ENCODE data around the gene NALCN. TPM values are rescaled to one million over a fixed set of nuclear protein-coding genes. Genes with fewer than 3 reads are reported as not detected.

The NALCN gene
- total RNA-seq, 1 donor from 2014 or later: 0.81 TPM

DNA sequence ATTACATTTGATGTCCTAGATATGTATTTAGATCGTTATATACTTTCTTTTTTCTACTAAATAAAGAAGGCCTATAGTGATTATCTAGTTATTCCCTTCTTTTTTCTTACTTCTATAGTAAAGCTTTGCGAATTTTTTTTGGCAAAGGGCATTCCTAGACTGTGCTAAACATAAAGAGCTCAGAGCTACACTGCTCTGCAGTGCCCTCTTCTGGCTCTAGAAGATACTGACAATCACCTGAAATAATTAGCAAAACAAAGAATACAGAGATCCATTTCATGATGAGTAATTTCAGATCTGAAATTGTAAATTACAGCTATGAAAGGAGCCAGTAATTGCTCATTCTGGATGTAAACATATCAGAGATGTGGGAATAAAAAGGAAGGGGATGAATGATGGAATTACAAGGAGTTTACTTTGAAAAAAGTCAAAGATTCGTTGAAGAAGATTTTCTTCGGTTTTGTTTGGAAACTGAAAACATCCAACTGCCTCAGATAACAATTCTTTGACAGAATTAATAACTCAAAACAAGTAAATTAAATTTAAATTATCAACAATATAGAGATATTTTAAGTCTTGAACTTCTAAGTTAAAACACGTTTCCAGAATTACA lies 288.5 kb downstream of the NALCN start:
- no peak for DNase-seq
- H3K4me1 Mint-ChIP-seq (ENCODE audit: low read depth, unreplicated experiment): no peaks in the 10 kb centered on the region

DNA sequence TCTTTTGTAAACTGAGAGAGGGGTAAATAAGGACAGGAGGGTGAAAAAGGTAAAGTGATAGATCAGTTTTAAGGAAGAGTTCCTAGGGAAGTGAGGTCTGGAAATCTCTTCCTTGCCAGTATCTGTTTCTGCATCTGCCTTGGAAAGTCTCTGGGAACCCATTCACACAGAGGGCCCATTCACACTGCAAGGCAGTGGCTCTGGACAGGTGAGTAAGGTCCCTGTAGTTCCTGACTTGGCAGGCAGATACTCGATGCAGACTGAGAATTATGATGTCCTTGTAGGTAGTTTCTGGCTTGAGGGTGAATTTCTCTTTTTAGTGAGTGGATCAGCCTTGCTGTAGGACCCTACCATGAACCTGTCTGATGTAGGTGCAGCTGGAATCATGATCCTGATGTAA lies 293.3 kb downstream of the NALCN start:
- no peak overlapping the region for H3K27ac Mint-ChIP-seq (ENCODE audit: unreplicated experiment)

More for the DNA sequence above, 288.5 kb downstream of the NALCN start:
- Mint-ChIP-seq H3K9me3 (ENCODE audit: unreplicated experiment) (no peaks in the 10 kb centered on the region), H3K4me3 (ENCODE audit: unreplicated experiment) (no peak overlapping the region), H3K36me3 (ENCODE audit: unreplicated experiment) (no peaks in the 10 kb centered on the region), H3K27ac (ENCODE audit: unreplicated experiment) (no peak overlapping the region), H3K27me3 (ENCODE audit: unreplicated experiment) (no peaks in the 10 kb centered on the region)
- TF ChIP-seq, protein P1, sequence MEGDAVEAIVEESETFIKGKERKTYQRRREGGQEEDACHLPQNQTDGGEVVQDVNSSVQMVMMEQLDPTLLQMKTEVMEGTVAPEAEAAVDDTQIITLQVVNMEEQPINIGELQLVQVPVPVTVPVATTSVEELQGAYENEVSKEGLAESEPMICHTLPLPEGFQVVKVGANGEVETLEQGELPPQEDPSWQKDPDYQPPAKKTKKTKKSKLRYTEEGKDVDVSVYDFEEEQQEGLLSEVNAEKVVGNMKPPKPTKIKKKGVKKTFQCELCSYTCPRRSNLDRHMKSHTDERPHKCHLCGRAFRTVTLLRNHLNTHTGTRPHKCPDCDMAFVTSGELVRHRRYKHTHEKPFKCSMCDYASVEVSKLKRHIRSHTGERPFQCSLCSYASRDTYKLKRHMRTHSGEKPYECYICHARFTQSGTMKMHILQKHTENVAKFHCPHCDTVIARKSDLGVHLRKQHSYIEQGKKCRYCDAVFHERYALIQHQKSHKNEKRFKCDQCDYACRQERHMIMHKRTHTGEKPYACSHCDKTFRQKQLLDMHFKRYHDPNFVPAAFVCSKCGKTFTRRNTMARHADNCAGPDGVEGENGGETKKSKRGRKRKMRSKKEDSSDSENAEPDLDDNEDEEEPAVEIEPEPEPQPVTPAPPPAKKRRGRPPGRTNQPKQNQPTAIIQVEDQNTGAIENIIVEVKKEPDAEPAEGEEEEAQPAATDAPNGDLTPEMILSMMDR (IDR thresholded peaks at IDR 0.05; ENCODE audit: partially characterized antibody, unreplicated experiment): peak; percentile 77

GRCh38 chr13:101121608-101122007 lies 294.7 kb downstream of the NALCN start:
- no peaks in the 10 kb centered on the region for H3K36me3 Mint-ChIP-seq (ENCODE audit: unreplicated experiment)
- peaks cover 10% of the 10 kb centered on the region for H3K4me1 Mint-ChIP-seq (ENCODE audit: low read depth, unreplicated experiment)
- H3K9me3 Mint-ChIP-seq (ENCODE audit: unreplicated experiment): no peaks in the 10 kb centered on the region
- H3K4me3 Mint-ChIP-seq (ENCODE audit: unreplicated experiment): no peak overlapping the region
- TF ChIP-seq, protein P1 (IDR thresholded peaks at IDR 0.05; ENCODE audit: partially characterized antibody, unreplicated experiment): no peak
- no peaks in the 10 kb centered on the region for H3K27me3 Mint-ChIP-seq (ENCODE audit: unreplicated experiment)
- no peak for DNase-seq
- peak overlapping the region; percentile 15 for H3K27ac Mint-ChIP-seq (ENCODE audit: unreplicated experiment)

More for the DNA sequence above, 293.3 kb downstream of the NALCN start:
- H3K4me1 Mint-ChIP-seq (ENCODE audit: low read depth, unreplicated experiment): peaks cover 10% of the 10 kb centered on the region
- DNase-seq: no peak
- no peaks in the 10 kb centered on the region for H3K27me3 Mint-ChIP-seq (ENCODE audit: unreplicated experiment)
- TF ChIP-seq, protein P1 (IDR thresholded peaks at IDR 0.05; ENCODE audit: partially characterized antibody, unreplicated experiment): no peak
- no peaks in the 10 kb centered on the region for H3K9me3 Mint-ChIP-seq (ENCODE audit: unreplicated experiment)
- H3K36me3 Mint-ChIP-seq (ENCODE audit: unreplicated experiment): no peaks in the 10 kb centered on the region
- H3K4me3 Mint-ChIP-seq (ENCODE audit: unreplicated experiment): no peak overlapping the region

GRCh38 chr13:101120007-101120406 lies 296.3 kb downstream of the NALCN start:
- no peak for DNase-seq
- H3K4me1 Mint-ChIP-seq (ENCODE audit: low read depth, unreplicated experiment): peaks cover 10% of the 10 kb centered on the region
- TF ChIP-seq, protein P1 (IDR thresholded peaks at IDR 0.05; ENCODE audit: partially characterized antibody, unreplicated experiment): no peak
- H3K4me3 Mint-ChIP-seq (ENCODE audit: unreplicated experiment): no peak overlapping the region
- no peak overlapping the region for H3K27ac Mint-ChIP-seq (ENCODE audit: unreplicated experiment)
- no peaks in the 10 kb centered on the region for H3K36me3 Mint-ChIP-seq (ENCODE audit: unreplicated experiment)
- H3K9me3 Mint-ChIP-seq (ENCODE audit: unreplicated experiment): no peaks in the 10 kb centered on the region
- H3K27me3 Mint-ChIP-seq (ENCODE audit: unreplicated experiment): no peaks in the 10 kb centered on the region

DNA sequence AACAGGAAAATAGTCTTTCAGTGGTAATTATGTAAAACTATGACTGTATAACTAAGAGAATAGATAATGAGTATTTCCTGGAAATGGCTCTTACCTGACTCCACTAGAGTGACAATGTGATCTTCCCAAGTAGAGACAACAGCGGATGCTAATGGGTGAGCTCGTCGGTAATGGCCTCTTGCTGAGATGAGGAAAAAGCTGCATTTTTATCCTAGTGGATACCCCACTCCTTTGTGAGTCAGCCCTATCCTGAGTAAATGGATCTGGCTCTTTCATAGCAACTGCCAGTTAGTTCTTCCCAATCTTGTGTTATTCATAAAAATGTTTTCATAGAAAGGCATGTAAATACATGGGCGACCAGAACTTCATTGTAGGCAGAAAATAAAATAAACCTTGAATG lies 299.5 kb downstream of the NALCN start:
- Mint-ChIP-seq H3K4me3 (ENCODE audit: unreplicated experiment) (no peak overlapping the region), H3K27ac (ENCODE audit: unreplicated experiment) (no peak overlapping the region), H3K4me1 (ENCODE audit: low read depth, unreplicated experiment) (peaks cover 8% of the 10 kb centered on the region)

More for the DNA sequence above, 299.5 kb downstream of the NALCN start:
- TF ChIP-seq, protein P1 (IDR thresholded peaks at IDR 0.05; ENCODE audit: partially characterized antibody, unreplicated experiment): no peak
- DNase-seq: no peak
- Mint-ChIP-seq H3K36me3 (ENCODE audit: unreplicated experiment) (no peaks in the 10 kb centered on the region), H3K27me3 (ENCODE audit: unreplicated experiment) (no peaks in the 10 kb centered on the region), H3K9me3 (ENCODE audit: unreplicated experiment) (no peaks in the 10 kb centered on the region)

Measured in glutamatergic neuron (in vitro differentiated cells).